Measurements from ENCODE around the gene CCNL2.

The CCNL2 gene

GRCh38 chr1:1355416-1355815 is 43.7 kb downstream of the CCNL2 start:
- no peak for DNase-seq (ENCODE audit: low read depth)

GRCh38 chr1:1354271-1355247 is 44.6 kb downstream of the CCNL2 start:
- no peak for DNase-seq (ENCODE audit: low read depth)

DNA sequence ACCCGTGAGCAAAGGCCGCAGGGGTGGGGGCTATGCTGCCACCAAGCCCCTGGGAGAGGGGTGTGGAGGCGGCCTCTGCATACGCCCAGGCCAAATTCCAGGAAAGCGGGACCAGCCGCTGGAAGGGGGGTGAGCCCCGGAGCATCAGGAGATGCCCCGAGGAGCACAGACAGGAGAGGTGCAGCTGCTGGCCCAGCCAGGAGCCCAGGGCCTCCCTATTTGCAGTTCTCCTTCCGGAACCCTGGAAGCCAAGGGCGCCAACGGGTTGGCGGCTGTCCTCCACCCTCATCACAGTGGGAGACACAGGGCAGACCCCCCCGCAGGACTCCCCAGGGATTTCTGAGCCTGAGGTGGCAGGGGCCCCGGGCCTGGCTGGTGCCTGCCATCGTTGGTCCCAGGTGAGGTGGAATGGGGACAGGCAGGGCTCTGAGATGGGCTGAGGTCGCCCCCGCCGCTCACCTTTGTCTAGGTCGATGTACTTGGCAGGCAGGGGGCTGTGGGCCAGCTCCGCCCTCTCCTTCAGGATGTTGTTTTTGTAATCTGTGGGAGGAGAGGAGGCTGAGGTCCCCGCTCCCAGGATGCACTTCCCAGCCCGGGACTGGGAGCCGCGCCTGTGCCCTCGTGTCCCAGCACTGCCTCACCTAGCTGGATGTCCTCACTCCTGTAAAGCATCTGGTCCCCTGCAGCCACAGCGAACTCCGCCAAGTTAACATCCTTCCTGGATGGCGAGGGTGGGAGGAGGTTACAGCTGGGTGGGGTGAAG is 45.6 kb downstream of the CCNL2 start:
- no peak for DNase-seq (ENCODE audit: low read depth)

GRCh38 chr1:1352786-1353388 is 46.2 kb downstream of the CCNL2 start:
- DNase-seq (ENCODE audit: low read depth): no peak

DNA sequence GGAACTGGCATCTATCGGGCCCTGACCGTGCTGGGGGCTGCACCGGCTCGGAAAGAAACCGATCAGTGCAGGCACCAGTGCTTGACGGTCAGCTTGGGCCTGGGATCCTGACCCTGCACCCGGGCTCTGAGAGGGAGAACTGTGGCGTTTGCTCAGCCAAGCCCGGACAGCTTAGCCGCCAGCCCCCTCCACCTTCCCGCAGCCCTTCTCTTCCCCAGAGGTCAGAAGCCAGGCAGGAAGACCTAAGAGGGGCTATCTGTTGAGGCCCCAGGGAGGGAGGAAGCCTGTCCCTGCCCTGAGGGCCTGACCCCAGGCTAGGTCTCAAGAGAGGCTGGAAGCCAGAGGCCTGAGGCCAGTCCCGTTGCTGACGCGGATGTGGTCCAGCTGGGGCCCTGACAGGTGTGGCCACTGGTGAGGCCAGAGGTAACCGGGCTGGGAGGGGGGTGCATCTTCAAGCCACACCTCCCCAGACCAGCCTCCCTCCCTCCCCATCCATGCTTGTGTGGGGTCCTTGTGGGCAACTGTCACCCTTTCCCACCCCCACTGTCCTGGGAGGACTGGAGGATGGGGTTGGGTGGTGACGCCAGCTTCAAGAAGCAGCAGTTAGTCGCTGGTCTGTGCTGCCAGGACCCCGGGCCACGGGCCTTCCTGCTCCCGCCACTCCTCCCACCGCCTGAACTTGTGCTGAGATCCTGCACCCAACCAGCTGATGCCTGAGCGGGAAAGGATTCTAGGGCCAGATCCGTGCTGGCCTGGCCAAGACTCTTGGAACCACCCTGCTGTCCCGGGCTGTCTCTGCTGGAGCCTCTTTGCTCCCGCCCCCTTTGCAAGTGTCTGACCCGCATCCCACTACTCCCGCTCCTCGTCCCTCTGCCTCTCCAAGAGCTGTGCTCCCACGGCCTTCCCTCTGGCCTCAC is 47.4 kb downstream of the CCNL2 start:
- no peak for DNase-seq (ENCODE audit: low read depth)

GRCh38 chr1:1349256-1350012 is 49.7 kb downstream of the CCNL2 start, which contains the start of gene DVL1:
Gene DVL1 (minus strand): TSS chr1:1349418. CDS start chr1:1349065, 353 bp downstream.
- peak; percentile 47 for DNase-seq (ENCODE audit: low read depth)

DNA sequence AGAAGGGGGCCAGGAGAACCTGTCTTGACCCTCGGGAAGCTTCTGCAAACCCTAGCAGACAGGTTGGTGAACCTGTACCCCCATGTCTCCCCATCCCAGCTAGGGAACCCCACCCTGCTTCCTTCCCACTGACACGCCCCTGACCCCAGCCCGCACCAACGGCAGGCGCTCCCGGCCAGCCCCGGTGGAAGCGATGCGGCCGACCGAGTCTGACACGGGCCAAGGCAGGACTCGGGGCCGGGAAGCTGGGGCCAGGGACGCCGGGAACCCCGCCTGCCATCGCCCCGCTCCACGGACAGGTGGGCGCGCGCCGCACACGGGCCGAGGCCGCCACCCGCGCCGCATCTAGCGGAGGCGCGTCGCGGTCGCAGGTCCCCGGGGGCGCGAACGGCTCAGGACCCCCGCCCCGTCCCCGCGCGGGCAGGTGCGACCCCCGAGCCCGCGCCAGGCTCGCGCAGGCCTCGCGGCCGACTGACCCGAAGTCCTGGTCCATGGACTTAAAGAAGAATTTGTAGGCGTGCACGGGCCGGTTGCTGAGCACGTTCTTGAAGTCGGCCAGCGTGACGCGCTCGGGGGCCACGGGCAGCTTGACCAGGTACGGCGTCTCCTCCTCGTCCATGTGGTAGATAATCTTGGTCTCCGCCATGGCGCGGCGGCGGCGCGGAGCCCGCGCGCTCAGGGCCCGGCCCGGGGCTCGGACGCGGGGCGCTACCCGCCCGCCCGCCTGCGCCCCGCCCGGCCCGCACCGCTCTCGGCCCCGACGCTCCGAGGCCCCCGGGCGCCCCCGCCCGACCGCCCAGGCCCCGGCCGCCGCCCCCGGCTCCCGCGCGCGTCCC is 50.5 kb downstream of the CCNL2 start:
- no peak for DNase-seq (ENCODE audit: low read depth)

- no peak for DNase-seq (ENCODE audit: low read depth)
Measured at GRCh38 chr1:1347663-1348419, 51.3 kb downstream of the CCNL2 start.

DNA sequence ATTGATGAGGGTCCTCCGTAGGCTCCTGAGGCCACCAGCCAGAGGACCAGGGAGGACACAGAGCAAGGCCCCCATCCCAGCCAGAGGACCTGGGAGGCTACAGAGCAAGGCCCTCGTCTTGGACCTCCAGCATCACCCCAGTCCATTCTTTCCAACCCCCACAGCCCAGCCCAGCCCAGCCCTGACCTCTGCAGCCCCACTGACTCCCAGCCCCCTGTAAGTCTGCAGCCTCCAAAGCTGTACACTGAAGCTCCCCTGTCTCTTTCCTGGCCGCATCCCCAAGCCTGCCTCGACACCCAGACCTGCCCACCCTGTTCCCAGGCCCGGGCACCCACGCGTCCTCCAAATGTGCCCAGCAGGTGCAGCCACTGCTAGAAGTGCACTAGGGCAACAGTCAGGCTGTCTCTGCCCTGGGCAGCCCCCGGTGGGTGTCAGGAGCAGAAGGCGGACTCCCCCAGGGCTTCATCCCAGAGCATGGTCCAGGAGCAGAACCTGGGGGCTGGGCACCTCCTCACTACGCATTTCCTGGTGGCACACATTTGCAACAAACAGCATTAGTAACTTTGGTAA is 52.0 kb downstream of the CCNL2 start:
- DNase-seq (ENCODE audit: low read depth): no peak

- DNase-seq (ENCODE audit: low read depth): no peak
Measured at GRCh38 chr1:1346501-1346890, 52.6 kb downstream of the CCNL2 start.

DNA sequence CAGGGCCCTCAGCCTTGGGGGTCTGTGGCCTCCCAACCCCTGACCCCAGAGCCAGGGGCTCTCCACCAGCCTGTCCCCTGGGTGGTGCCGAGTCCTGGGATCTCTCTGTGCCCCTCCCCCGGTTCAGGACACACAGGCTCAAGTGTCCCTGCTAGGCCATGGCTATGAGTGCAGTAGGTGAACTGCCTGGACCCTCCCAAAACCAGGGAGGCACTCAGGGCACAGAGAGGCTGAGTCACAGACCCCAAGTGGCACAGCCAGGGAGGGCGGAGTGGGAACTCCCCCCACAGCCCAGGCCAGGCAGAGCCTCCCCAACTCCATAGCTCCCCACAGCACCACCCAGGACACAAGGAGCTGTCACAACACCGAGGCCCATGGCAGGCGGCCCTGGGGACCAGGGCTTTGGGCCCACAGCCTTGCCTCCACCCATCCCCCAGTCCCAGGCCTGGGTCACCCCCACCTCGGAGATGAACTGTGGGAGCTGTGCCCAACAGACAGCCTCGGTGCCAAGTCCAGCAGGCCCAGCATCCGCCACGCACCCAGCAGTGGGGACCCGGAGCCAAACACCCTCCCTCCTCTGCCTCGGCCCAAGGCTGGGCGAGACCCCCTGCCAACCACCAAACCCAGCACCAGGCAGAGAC is 53.2 kb downstream of the CCNL2 start:
- DNase-seq (ENCODE audit: low read depth): no peak

- DNase-seq (ENCODE audit: low read depth): no peak
Measured at GRCh38 chr1:1345384-1345783, 53.8 kb downstream of the CCNL2 start.

DNA sequence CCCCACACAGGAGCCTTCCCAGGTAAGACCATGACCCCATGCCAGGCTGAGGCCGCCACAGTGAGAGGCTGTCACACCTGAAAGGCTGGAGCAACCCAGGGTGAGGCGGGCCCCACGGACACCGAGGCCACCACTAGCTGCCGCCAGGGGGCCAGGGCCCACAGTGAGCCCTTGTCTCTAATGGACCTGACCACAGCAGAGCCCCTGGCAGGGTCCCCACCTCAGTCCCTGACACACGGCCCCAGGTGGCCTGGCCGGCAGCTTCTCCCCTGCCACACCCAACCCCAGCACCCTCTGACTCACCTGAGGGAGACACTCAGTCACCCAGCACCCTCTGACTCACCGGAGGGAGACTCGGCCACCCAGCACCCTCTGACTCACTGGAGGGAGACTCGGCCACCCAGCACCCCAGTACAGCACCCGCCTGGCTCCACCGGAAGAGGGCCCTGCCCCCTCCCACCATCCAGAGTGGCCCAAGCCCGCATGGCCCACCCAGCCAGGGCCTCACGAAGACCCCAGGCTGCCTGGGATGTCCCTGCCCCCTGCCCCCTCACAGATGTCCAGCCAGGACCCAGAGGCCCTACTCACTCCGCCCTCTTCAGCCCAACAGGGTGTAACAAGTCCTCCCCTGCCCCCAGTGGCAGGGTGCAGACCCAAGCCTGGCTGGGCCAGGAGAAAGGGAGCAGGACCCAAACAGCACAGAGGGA is 54.3 kb downstream of the CCNL2 start:
- peak; percentile 41 for DNase-seq (ENCODE audit: low read depth)

DNA sequence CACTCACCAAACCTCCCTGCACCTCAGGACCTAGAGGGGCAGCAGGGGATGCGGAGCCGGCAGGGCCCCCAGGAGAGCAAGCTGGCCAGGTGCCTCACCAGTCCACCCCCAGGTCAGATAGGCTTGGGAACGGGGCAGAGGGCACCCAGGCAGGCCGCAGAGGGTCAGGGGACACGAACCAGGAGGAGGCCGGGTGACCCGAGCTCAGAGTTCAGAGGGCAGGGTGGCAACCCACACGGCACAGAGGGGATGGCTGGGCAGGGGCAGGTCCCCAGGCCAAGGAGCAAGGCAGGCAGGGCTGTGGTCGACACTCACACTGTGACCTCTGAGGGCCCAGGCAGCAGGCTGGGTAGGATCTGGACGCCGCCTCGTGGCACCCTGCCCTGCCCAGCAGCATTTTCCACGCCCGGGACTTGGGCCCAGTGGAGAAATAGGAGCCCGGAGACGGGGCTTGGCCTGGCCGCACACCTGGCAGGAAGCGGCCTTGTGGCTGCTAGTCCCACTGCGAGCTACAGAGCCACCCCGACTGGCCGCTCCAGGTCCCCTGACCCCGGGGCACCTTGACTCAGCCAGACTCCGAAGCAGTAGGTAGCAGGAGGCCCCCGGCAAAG is 55.2 kb downstream of the CCNL2 start:
- DNase-seq (ENCODE audit: low read depth): no peak

- DNase-seq (ENCODE audit: low read depth): no peak
Measured at GRCh38 chr1:1342584-1343115, 56.5 kb downstream of the CCNL2 start.

GRCh38 chr1:1342061-1342562 is 57.0 kb downstream of the CCNL2 start:
- DNase-seq (ENCODE audit: low read depth): no peak
